Measurements from ENCODE around the gene DNAH7. TPM values are rescaled to one million over a fixed set of nuclear protein-coding genes. Genes with fewer than 3 reads are reported as not detected.
"Not testable (repeated sequence)": the region's sequence is repeated elsewhere in the genome, so short reads cannot be mapped to it uniquely, and the experiment has no call there.

DNAH7 gene
- total RNA-seq, 4 donors from 2014 or later: 0.05 to 0.07 (median 0.05) TPM; not detected in 1

DNA sequence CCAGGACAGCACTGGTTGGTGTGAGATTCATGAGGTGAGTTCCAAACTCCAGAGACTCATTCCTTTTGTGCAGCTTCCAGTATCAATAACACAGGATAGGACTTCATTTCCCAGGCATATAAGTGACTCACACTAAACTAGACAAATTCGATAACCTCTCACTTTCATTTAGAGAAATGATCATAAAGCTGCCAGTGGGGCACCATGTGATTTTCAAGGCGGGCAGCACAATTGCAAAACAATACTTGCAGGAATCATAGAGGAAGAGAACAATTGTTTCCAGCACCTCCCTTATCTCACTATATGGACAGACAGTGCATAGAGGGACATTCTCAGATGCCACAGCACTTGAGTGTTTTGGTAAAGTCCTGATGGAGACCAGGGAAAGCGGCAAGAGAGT is 31.3 kb upstream of the DNAH7 start:
- TF ChIP-seq, protein P1, sequence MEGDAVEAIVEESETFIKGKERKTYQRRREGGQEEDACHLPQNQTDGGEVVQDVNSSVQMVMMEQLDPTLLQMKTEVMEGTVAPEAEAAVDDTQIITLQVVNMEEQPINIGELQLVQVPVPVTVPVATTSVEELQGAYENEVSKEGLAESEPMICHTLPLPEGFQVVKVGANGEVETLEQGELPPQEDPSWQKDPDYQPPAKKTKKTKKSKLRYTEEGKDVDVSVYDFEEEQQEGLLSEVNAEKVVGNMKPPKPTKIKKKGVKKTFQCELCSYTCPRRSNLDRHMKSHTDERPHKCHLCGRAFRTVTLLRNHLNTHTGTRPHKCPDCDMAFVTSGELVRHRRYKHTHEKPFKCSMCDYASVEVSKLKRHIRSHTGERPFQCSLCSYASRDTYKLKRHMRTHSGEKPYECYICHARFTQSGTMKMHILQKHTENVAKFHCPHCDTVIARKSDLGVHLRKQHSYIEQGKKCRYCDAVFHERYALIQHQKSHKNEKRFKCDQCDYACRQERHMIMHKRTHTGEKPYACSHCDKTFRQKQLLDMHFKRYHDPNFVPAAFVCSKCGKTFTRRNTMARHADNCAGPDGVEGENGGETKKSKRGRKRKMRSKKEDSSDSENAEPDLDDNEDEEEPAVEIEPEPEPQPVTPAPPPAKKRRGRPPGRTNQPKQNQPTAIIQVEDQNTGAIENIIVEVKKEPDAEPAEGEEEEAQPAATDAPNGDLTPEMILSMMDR (IDR thresholded peaks at IDR 0.05 in 4 of 5, conservative IDR thresholded peaks at IDR 0.05 in 1 of 5): no peak
- no peak for TF ChIP-seq POLR2A (IDR thresholded peaks at IDR 0.05)
- Histone ChIP-seq H3K9me3 (no peaks in the 10 kb centered on the region), H3K27ac (no peak overlapping the region), H3K36me3 (no peaks in the 10 kb centered on the region), H3K4me1 (no peaks in the 10 kb centered on the region), H3K27me3 (no peaks in the 10 kb centered on the region), H3K4me3 (no peak overlapping the region)
- intact Hi-C loops (cut with DNase I; ENCODE audit: low total_unique reads): no loop called here
- ATAC-seq (no peak), DNase-seq (no peak)
- in situ Hi-C loops (cut with MboI; ENCODE audit: low sequenced_read_pairs in 4 of 4): loop anchor here in 3 of 4 donors (25.0 kb wide), 3 partner anchors 187 to 362 kb away; no protein-coding TSS in a partner anchor

DNA sequence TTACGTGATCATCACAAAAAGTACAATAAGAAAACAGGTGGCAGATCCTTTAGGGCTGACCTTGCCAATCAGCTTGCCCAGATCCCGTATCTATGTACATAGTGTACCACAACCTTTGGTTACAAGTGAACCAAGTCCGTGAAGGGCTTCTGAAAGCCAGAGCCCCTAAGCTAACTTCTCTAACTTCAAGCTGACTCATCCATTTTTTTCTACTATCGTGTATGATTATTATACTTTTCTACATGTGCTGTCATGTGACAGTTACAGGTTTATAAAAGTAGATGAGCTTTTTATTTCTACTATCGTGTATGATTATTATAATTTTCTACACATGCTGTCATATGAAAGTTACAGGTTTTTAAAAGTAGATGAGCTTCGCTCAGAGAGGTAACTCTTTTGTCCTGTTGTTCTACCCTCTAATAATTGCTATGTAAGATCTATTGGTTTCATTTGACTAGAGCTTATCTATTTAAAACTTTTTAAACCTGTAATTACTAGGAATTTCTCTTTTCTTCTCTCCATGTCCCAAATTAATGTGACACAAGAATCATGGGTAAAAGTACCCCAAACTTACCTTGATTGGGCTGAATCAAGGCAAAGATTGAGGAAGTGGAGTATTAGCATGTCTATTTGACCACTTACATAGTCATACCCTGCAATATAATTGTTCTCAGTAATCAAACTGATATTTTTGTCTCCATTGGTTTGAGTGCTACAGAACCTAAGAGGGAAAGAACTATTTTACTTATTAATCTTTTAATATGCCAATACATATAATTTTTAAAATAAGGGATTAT is 29.4 kb upstream of the DNAH7 start:
- H3K9me3 ChIP-seq: no peaks in the 10 kb centered on the region
- H3K27ac ChIP-seq: no peak overlapping the region
- ATAC-seq: no peak
- H3K27me3 ChIP-seq: no peaks in the 10 kb centered on the region
- in situ Hi-C loops (cut with MboI; ENCODE audit: low sequenced_read_pairs in 4 of 4) (loop anchor here in 3 of 4 donors (25.0 kb wide), 3 partner anchors 189 to 364 kb away; no protein-coding TSS in a partner anchor), intact Hi-C loops (cut with DNase I; ENCODE audit: low total_unique reads) (no loop called here)
- no peak overlapping the region for H3K4me3 ChIP-seq
- no peak for TF ChIP-seq POLR2A (IDR thresholded peaks at IDR 0.05)
- TF ChIP-seq, protein P1 (IDR thresholded peaks at IDR 0.05 in 4 of 5, conservative IDR thresholded peaks at IDR 0.05 in 1 of 5): no peak
- no peak for DNase-seq
- H3K36me3 ChIP-seq: no peaks in the 10 kb centered on the region
- no peaks in the 10 kb centered on the region for H3K4me1 ChIP-seq

DNA sequence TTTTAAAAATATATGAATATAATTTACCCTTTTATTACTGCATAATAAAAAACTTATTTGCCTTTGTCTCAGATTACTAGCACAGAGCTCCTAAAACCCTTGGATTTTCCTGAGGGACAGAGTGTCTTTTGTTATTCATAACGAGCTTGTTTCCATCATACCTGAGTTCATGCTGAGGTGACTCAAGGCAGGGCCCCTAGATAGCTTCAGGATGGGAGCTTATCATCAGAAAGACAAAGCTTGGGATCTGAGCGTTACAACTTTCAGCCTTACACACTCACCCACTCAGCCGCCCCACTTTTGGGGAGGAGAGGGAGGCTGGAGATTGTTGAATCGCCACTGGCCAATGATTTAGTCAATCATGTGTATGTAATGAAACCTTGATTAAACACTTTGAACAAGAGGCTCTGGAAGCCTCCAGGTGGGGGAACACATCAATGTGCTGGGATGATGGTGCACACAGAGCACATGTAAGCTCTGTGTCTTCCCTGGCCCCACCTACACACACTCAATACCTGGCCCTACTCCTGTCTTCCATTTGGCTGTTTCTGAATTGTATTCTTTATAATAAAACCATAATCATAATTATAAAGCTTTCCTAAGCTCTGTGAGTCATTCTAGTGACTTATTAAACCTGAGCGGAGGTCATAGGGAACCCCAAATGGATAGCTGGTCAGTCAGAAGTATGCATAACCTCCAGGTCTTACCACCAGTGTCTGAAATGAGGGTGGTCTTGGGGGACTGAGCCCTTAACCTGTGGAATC is 28.5 kb upstream of the DNAH7 start:
- intact Hi-C loops (cut with DNase I; ENCODE audit: low total_unique reads) (no loop called here), in situ Hi-C loops (cut with MboI; ENCODE audit: low sequenced_read_pairs in 4 of 4) (loop anchor here in 3 of 4 donors (25.0 kb wide), 3 partner anchors 190 to 365 kb away; no protein-coding TSS in a partner anchor)
- Histone ChIP-seq H3K4me1 (no peaks in the 10 kb centered on the region), H3K36me3 (no peaks in the 10 kb centered on the region), H3K27me3 (no peaks in the 10 kb centered on the region), H3K4me3 (no peak overlapping the region), H3K9me3 (no peaks in the 10 kb centered on the region), H3K27ac (no peak overlapping the region)
- ATAC-seq (no peak), DNase-seq (no peak)
- TF ChIP-seq, protein P1 (IDR thresholded peaks at IDR 0.05 in 4 of 5, conservative IDR thresholded peaks at IDR 0.05 in 1 of 5): no peak
- no peak for TF ChIP-seq POLR2A (IDR thresholded peaks at IDR 0.05)

DNA sequence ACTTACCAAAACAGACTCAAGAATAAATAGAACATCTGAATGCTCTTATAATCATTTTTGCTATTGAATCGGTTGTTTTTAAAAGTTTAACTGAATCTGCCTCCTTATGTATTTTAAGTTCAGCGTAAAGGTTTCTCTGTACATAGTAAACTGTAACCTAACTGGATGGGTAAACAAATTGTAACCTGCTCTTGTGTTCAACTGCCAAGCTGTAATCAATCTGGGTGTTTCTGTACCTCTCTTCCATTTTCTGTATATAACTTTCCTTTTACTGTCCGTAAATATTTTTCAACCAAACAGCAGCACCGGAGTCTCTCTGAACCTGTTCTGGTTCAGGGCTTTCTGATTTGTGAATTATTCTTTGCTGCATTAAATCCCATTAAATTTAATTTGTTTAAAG is 27.6 kb upstream of the DNAH7 start:
- Histone ChIP-seq H3K9me3 (no peaks in the 10 kb centered on the region), H3K4me3 (no peak overlapping the region), H3K27me3 (no peaks in the 10 kb centered on the region), H3K27ac (no peak overlapping the region), H3K36me3 (no peaks in the 10 kb centered on the region), H3K4me1 (no peaks in the 10 kb centered on the region)
- DNase-seq: no peak
- in situ Hi-C loops (cut with MboI; ENCODE audit: low sequenced_read_pairs in 4 of 4) (loop anchor here in 3 of 4 donors (25.0 kb wide), 3 partner anchors 191 to 366 kb away; no protein-coding TSS in a partner anchor), intact Hi-C loops (cut with DNase I; ENCODE audit: low total_unique reads) (no loop called here)
- no peak for ATAC-seq
- TF ChIP-seq POLR2A (IDR thresholded peaks at IDR 0.05): no peak
- TF ChIP-seq, protein P1 (IDR thresholded peaks at IDR 0.05 in 4 of 5, conservative IDR thresholded peaks at IDR 0.05 in 1 of 5): no peak

DNA sequence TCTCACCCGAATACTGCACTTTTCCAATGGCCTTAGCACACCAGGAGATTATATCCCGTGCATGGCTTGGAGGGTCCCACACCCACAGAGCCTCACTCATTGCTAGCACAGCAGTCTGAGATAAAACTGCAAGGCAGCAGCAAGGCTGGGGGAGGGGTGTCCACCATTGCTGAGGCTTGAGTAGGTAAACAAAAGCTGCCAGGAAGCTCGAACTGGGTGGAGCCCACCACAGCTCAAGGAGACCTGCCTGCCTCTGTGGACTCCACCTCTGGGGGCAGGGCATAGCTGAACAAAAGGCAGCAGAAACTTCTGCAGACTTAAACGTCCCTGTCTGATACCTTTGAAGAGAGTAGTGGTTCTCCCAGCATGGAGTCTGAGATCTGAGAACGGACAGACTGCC is 20.8 kb upstream of the DNAH7 start:
- H3K36me3 ChIP-seq; DNase-seq; H3K4me3 ChIP-seq; ATAC-seq; H3K9me3 ChIP-seq; H3K4me1 ChIP-seq; H3K27me3 ChIP-seq; H3K27ac ChIP-seq; intact Hi-C loops (cut with DNase I; ENCODE audit: low total_unique reads): not testable (repeated sequence)
- in situ Hi-C loops (cut with MboI; ENCODE audit: low sequenced_read_pairs in 4 of 4): loop anchor here (10.0 to 25.0 kb wide), 4 partner anchors 185 to 373 kb away; no protein-coding TSS in a partner anchor

Measured in gastrocnemius medialis (tissue), 4 donors.